Mesenchymal stem cell (in vitro differentiated cells and primary cell): Measurements from ENCODE around the gene ASGR2.

Experiments used
- DNase-seq: peaks from one replicate; pipeline ENCODE4 v3.0.0-alpha.2; 2013
- H2AFZ ChIP-seq: one replicate; pipeline ENCODE4 v1.6.1; 2013; ENCODE audit warnings: low read depth, mild to moderate bottlenecking, control low read depth, inconsistent platforms, low read length, moderate library complexity
- H2AK5ac ChIP-seq: 2 replicates; pipeline ENCODE4 v1.6.1; 2013; ENCODE audit warnings: low read length, moderate library complexity, mild to moderate bottlenecking, inconsistent platforms; ENCODE audit not compliant: severe bottlenecking
- H2BK120ac ChIP-seq: one replicate; pipeline ENCODE4 v1.6.1; 2013; ENCODE audit warnings: low read depth, mild to moderate bottlenecking, inconsistent platforms, low read length, moderate library complexity
- H2BK12ac ChIP-seq, 2 experiments: one replicate each; pipeline ENCODE4 v1.6.1; 2013; ENCODE audit warnings: inconsistent platforms in 2 of 2, low read length in 2 of 2, mild to moderate bottlenecking in 2 of 2, moderate library complexity in 2 of 2, control low read depth in 1 of 2
- H2BK15ac ChIP-seq: one replicate; pipeline ENCODE4 v1.6.1; 2013; ENCODE audit warnings: mild to moderate bottlenecking, low read depth, inconsistent platforms; ENCODE audit not compliant: poor library complexity, severe bottlenecking
- H2BK5ac ChIP-seq: 2 replicates; pipeline ENCODE4 v1.6.1; 2013; ENCODE audit warnings: low read depth, mild to moderate bottlenecking, low read length, control low read depth, inconsistent platforms; ENCODE audit not compliant: poor library complexity, severe bottlenecking
- H3K14ac ChIP-seq, 2 experiments: one replicate each; pipeline ENCODE4 v1.6.1; 2013; ENCODE audit warnings: inconsistent platforms in 2 of 2, low read length in 2 of 2, control low read depth in 1 of 2, mild to moderate bottlenecking in 1 of 2, moderate library complexity in 1 of 2
- H3K18ac ChIP-seq, 2 experiments: one replicate each; pipeline ENCODE4 v1.6.1; 2013; ENCODE audit warnings: inconsistent platforms in 2 of 2, low read length in 2 of 2, control low read depth in 1 of 2, low read depth in 1 of 2, mild to moderate bottlenecking in 1 of 2
- H3K23ac ChIP-seq, 2 experiments: one replicate each; pipeline ENCODE4 v1.6.1; 2013; ENCODE audit warnings: inconsistent platforms in 2 of 2, low read length in 2 of 2, mild to moderate bottlenecking in 2 of 2, moderate library complexity in 2 of 2, control low read depth in 1 of 2
- H3K27ac ChIP-seq: 2 replicates; pipeline ENCODE4 v1.5.1; 2013; ENCODE audit warnings: mild to moderate bottlenecking, moderate library complexity, low read length, control low read depth, inconsistent platforms; ENCODE audit not compliant: poor library complexity, severe bottlenecking
- H3K27me3 ChIP-seq, 2 experiments: 2 replicates each; pipeline versions ENCODE4 v1.6.1 to v1.7.0; 2013; ENCODE audit warnings: low read length in 2 of 2, mild to moderate bottlenecking in 2 of 2, moderate library complexity in 2 of 2, control low read depth in 1 of 2, inconsistent platforms in 1 of 2; ENCODE audit not compliant: control insufficient read depth in 1 of 2, insufficient read depth in 1 of 2
- H3K36me3 ChIP-seq, 2 experiments: 2 replicates each; pipeline versions ENCODE4 v1.6.1 to v1.7.0; 2013; ENCODE audit warnings: low read length in 2 of 2, control low read depth in 1 of 2, inconsistent platforms in 1 of 2, low read depth in 1 of 2, mild to moderate bottlenecking in 1 of 2; ENCODE audit not compliant: insufficient read depth in 2 of 2, control insufficient read depth in 1 of 2
- H3K4ac ChIP-seq, 2 experiments: one replicate each; pipeline ENCODE4 v1.6.1; 2013; ENCODE audit warnings: inconsistent platforms in 2 of 2, low read length in 2 of 2, mild to moderate bottlenecking in 2 of 2, moderate library complexity in 2 of 2, control low read depth in 1 of 2, low read depth in 1 of 2
- H3K4me1 ChIP-seq: 2 replicates; pipeline ENCODE4 v1.6.1; 2013; ENCODE audit warnings: low read depth, low read length, control low read depth; ENCODE audit not compliant: control insufficient read depth, insufficient read depth
- H3K4me2 ChIP-seq: 2 replicates; pipeline ENCODE4 v1.6.1; 2013; ENCODE audit warnings: low read length, mild to moderate bottlenecking, inconsistent platforms; ENCODE audit not compliant: poor library complexity, severe bottlenecking
- H3K4me3 ChIP-seq, 2 experiments: 2 replicates each; pipeline versions ENCODE4 v1.5.1 to v1.7.0; 2013; ENCODE audit warnings: low read length in 2 of 2, mild to moderate bottlenecking in 2 of 2, control low read depth in 1 of 2, low read depth in 1 of 2; ENCODE audit not compliant: insufficient read depth in 1 of 2
- H3K79me1 ChIP-seq: replicated peaks from 2 replicates; pipeline ENCODE4 v1.6.1; 2013; ENCODE audit warnings: mild to moderate bottlenecking, control low read depth, low read length, inconsistent platforms; ENCODE audit not compliant: poor library complexity, severe bottlenecking
- H3K9ac ChIP-seq: 2 replicates; pipeline ENCODE4 v1.7.0; 2013; ENCODE audit warnings: mild to moderate bottlenecking, low read length, moderate library complexity
- H3K9me3 ChIP-seq: 2 replicates; pipeline ENCODE4 v1.7.0; 2013; ENCODE audit warnings: mild to moderate bottlenecking, low read length; ENCODE audit not compliant: control insufficient read depth
- H4K8ac ChIP-seq: one replicate; pipeline ENCODE4 v1.6.1; 2013; ENCODE audit warnings: inconsistent platforms, mild to moderate bottlenecking, low read length, moderate library complexity
- H4K91ac ChIP-seq: one replicate; pipeline ENCODE4 v1.6.1; 2013; ENCODE audit warnings: mild to moderate bottlenecking, low read length, inconsistent platforms
- WGBS: methylation state at CpG from one replicate; pipeline ENCODE4 v1.1.7; 2013; ENCODE audit warnings: mixed read lengths; 5-methylcytosine and 5-hydroxymethylcytosine counted together

The ASGR2 gene

GRCh38 chr17:7084088-7084487 is 30.5 kb downstream of the ASGR2 start:
- no peak overlapping the region for H2BK15ac ChIP-seq
- H3K14ac ChIP-seq, result no peak overlapping the region
- no peak overlapping the region for H3K18ac ChIP-seq
- H2AFZ ChIP-seq, result no peak overlapping the region
- H3K4me1 ChIP-seq, result peaks cover 2% of the 10 kb centered on the region
- no peak overlapping the region for H3K4ac ChIP-seq
- no peak overlapping the region for H3K4me2 ChIP-seq
- H3K23ac ChIP-seq, result no peak overlapping the region
- H3K79me1 ChIP-seq, result no peaks in the 10 kb centered on the region
- no peak overlapping the region for H3K4me3 ChIP-seq
- no peaks in the 10 kb centered on the region for H3K9me3 ChIP-seq
- no peak overlapping the region for H3K9ac ChIP-seq
- H2BK5ac ChIP-seq, result no peak overlapping the region
- no peak overlapping the region for H2BK120ac ChIP-seq
- 76% methylated on average over 7 of the region's 7 CpGs for WGBS
- peaks cover 4 to 35% of the 10 kb centered on the region in 2 experiments for H3K27me3 ChIP-seq
- H4K91ac ChIP-seq, result no peak overlapping the region
- no peak overlapping the region for H2AK5ac ChIP-seq
- no peak for DNase-seq
- H4K8ac ChIP-seq, result no peak overlapping the region
- H3K36me3 ChIP-seq, result no peaks in the 10 kb centered on the region
- H3K27ac ChIP-seq, result no peak overlapping the region
- H2BK12ac ChIP-seq, result no peak overlapping the region

GRCh38 chr17:7083592-7083991 is 31.0 kb downstream of the ASGR2 start:
- H3K27me3 ChIP-seq, result peaks cover 4 to 39% of the 10 kb centered on the region in 2 experiments
- DNase-seq, result no peak
- H3K36me3 ChIP-seq, result no peaks in the 10 kb centered on the region
- H2BK120ac ChIP-seq, result no peak overlapping the region
- H3K4ac ChIP-seq, result no peak overlapping the region
- H4K8ac ChIP-seq, result no peak overlapping the region
- no peak overlapping the region for H3K14ac ChIP-seq
- H3K18ac ChIP-seq, result no peak overlapping the region
- H3K4me1 ChIP-seq, result peaks cover 2% of the 10 kb centered on the region
- no peak overlapping the region for H2AK5ac ChIP-seq
- H3K23ac ChIP-seq, result no peak overlapping the region
- H3K9me3 ChIP-seq, result no peaks in the 10 kb centered on the region
- H2BK15ac ChIP-seq, result no peak overlapping the region
- no peak overlapping the region for H4K91ac ChIP-seq
- 66% methylated on average over 4 of the region's 4 CpGs for WGBS
- H3K79me1 ChIP-seq, result no peaks in the 10 kb centered on the region
- H2AFZ ChIP-seq, result no peak overlapping the region
- H2BK12ac ChIP-seq, result no peak overlapping the region
- no peak overlapping the region for H3K4me2 ChIP-seq
- no peak overlapping the region for H3K9ac ChIP-seq
- H3K27ac ChIP-seq, result no peak overlapping the region
- H3K4me3 ChIP-seq, result no peak overlapping the region
- H2BK5ac ChIP-seq, result no peak overlapping the region

GRCh38 chr17:7081341-7082062 is 33.1 kb downstream of the ASGR2 start:
- Histone ChIP-seq H2AK5ac (no peak overlapping the region), H3K4ac (no peak overlapping the region), H3K27ac (no peak overlapping the region), H3K27me3 (peaks cover 4 to 32% of the 10 kb centered on the region in 2 experiments), H3K4me3 (no peak overlapping the region), H3K9me3 (no peaks in the 10 kb centered on the region), H2BK15ac (no peak overlapping the region), H3K9ac (no peak overlapping the region), H2BK12ac (no peak overlapping the region), H2BK120ac (no peak overlapping the region), H3K4me2 (no peak overlapping the region), H3K14ac (no peak overlapping the region), H4K8ac (no peak overlapping the region), H4K91ac (no peak overlapping the region), H3K23ac (no peak overlapping the region), H3K4me1 (no peaks in the 10 kb centered on the region), H2AFZ (no peak overlapping the region), H3K36me3 (no peaks in the 10 kb centered on the region), H3K79me1 (no peaks in the 10 kb centered on the region), H3K18ac (no peak overlapping the region), H2BK5ac (no peak overlapping the region)
- WGBS, result 87% methylated on average over 16 of the region's 16 CpGs
- DNase-seq, result no peak

- Histone ChIP-seq H3K27me3 (peaks cover 4 to 32% of the 10 kb centered on the region in 2 experiments), H4K91ac (no peak overlapping the region), H3K4me1 (no peaks in the 10 kb centered on the region), H3K27ac (no peak overlapping the region), H3K14ac (no peak overlapping the region), H3K79me1 (no peaks in the 10 kb centered on the region), H2AK5ac (no peak overlapping the region), H3K9ac (no peak overlapping the region), H2AFZ (no peak overlapping the region), H3K4ac (no peak overlapping the region), H3K23ac (no peak overlapping the region), H2BK5ac (no peak overlapping the region), H2BK120ac (no peak overlapping the region), H3K9me3 (no peaks in the 10 kb centered on the region), H3K4me3 (no peak overlapping the region), H4K8ac (no peak overlapping the region), H3K18ac (no peak overlapping the region), H3K36me3 (no peaks in the 10 kb centered on the region), H2BK12ac (no peak overlapping the region), H3K4me2 (no peak overlapping the region), H2BK15ac (no peak overlapping the region)
- DNase-seq, result no peak
- WGBS, result 93% methylated on average over 8 of the region's 10 CpGs
Measured at GRCh38 chr17:7080456-7081041, 34.1 kb downstream of the ASGR2 start.
